D721Med (cell line): ENCODE data around the gene HJV.
"Not testable (repeated sequence)": the region's sequence is repeated elsewhere in the genome, so short reads cannot be mapped to it uniquely, and the experiment has no call there.

Source experiments
- DNase-seq: peaks from one replicate; pipeline ENCODE4 v3.0.0; 2011; ENCODE audit warnings: low spot score; ENCODE audit not compliant: insufficient read length
- FAIRE-seq: peaks from 2 replicates; lab custom pipeline; 2011; peaks lifted over from hg19 to GRCh38; lab: Jason Lieb, UNC
- CTCF ChIP-seq: IDR thresholded peaks from 2 replicates; pipeline ENCODE4 v1.5.1; 2012; ENCODE audit warnings: mild to moderate bottlenecking, control low read depth; ENCODE audit not compliant: insufficient read depth; ENCODE audit errors: missing control alignments

The HJV gene

DNA sequence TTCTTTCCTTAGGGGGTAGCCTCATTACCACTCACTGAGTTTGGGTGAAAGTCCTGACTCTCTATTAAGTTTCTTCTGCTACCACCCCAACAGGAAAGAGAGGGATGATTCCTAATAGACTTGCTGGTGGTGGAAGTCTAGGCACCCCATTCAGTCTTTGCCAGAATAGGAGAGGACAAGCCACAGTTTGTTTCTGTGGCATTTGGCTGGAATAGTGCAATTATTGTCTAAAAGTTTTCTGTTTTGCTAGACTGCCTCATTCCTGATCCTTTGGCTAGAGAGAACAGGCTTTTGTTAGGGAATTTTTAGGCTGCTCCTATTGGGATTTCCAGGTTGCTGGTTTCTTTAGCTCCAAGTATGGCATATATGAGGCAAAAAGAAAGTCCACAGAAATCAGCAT is 9.9 kb upstream of the HJV start:
- DNase-seq (no peak), FAIRE-seq (no peak)
- no peak for TF ChIP-seq CTCF

GRCh38 chr1:146029117-146029516 is 7.6 kb upstream of the HJV start:
- DNase-seq: no peak
- no peak for FAIRE-seq
- no peak for TF ChIP-seq CTCF

- FAIRE-seq, DNase-seq: not testable (repeated sequence)
Observed at GRCh38 chr1:146026650-146027049, 5.1 kb upstream of the HJV start.

- DNase-seq, FAIRE-seq: not testable (repeated sequence)
Observed at GRCh38 chr1:146025787-146026495, 4.4 kb upstream of the HJV start.

- FAIRE-seq: no peak
- TF ChIP-seq CTCF: no peak
- no peak for DNase-seq
Observed at GRCh38 chr1:146022403-146023127, 1.0 kb upstream of the HJV start.

GRCh38 chr1:146021050-146021445 is 487 bp downstream of the HJV start:
- DNase-seq (no peak), FAIRE-seq (no peak)
- TF ChIP-seq CTCF: no peak

GRCh38 chr1:146020058-146021049 is 1.2 kb downstream of the HJV start:
- DNase-seq (no peak), FAIRE-seq (no peak)
- no peak for TF ChIP-seq CTCF
